MCF 10A (cell line): ENCODE results near the gene HIBCH. TPM values are rescaled to one million over a fixed set of nuclear protein-coding genes. Genes with fewer than 3 reads are reported as not detected.
"Not testable (repeated sequence)": the region's sequence is repeated elsewhere in the genome, so short reads cannot be mapped to it uniquely, and the experiment has no call there.

Source experiments
- BruUV-seq: library from RNA; stranded (reverse); fragments of 400-500 nt; replicated peaks from 2 replicates; lab custom pipeline; 2021; lab: Mats Ljungman, UMichigan
- CTCF ChIA-PET: fragments of 300-600 bp; sonication (Branson Sonifier 250); formaldehyde crosslinking; extraction: SDS; loops from one replicate; lab custom pipeline; 2021; ENCODE audit warnings: antibody characterized with exemption, inconsistent platforms; lab: Yijun Ruan, JAX
- POLR2A ChIA-PET: fragments of 300-600, 350-650 bp; sonication (Branson Sonifier 250); formaldehyde crosslinking; extraction: SDS; loops from one replicate; lab custom pipeline; 2020; ENCODE audit warnings: antibody characterized with exemption, inconsistent platforms; lab: Yijun Ruan, JAX
- DNase-seq: peaks from one replicate; pipeline ENCODE4 v3.0.0-alpha.2; 2018; ENCODE audit not compliant: unreplicated experiment
- H3K27ac Mint-ChIP-seq: one replicate; pipeline ENCODE4 v1.8.0; 2022; ENCODE audit warnings: mild to moderate bottlenecking, low read depth, mixed read lengths; ENCODE audit not compliant: unreplicated experiment
- H3K27me3 Mint-ChIP-seq: one replicate; pipeline ENCODE4 v1.8.0; 2022; ENCODE audit warnings: mixed read lengths; ENCODE audit not compliant: insufficient read depth, unreplicated experiment
- H3K36me3 Mint-ChIP-seq: one replicate; pipeline ENCODE4 v1.8.0; 2022; ENCODE audit warnings: mild to moderate bottlenecking, moderate library complexity, mixed read lengths; ENCODE audit not compliant: insufficient read depth, unreplicated experiment
- H3K4me1 Mint-ChIP-seq: one replicate; pipeline ENCODE4 v1.8.0; 2022; ENCODE audit warnings: mixed read lengths; ENCODE audit not compliant: insufficient read depth, unreplicated experiment
- H3K4me3 Mint-ChIP-seq: one replicate; pipeline ENCODE4 v1.8.0; 2022; ENCODE audit warnings: mild to moderate bottlenecking, moderate library complexity, mixed read lengths; ENCODE audit not compliant: unreplicated experiment
- H3K9me3 Mint-ChIP-seq: one replicate; pipeline ENCODE4 v1.8.0; 2022; ENCODE audit warnings: mixed read lengths; ENCODE audit not compliant: unreplicated experiment
- CTCF ChIP-seq: fragments of 200-600 bp; IDR thresholded peaks from one replicate; pipeline ENCODE4 v1.8.0; 2022; ENCODE audit warnings: antibody characterized with exemption, mild to moderate bottlenecking; ENCODE audit not compliant: unreplicated experiment
- intact Hi-C: fragments of 100-400 bp; cut with micrococcal nuclease; formaldehyde crosslinking; loops from 2 replicates; pipeline ENCODE4 v1.14.1; 2022
- total RNA-seq: library from RNA; stranded (reverse); gene quantifications from 2 replicates; pipeline ENCODE4 v1.2.3, GENCODE V29; 2022

HIBCH gene
- total RNA-seq, 1 experiment from 2014 or later, result 14.7 TPM

- DNase-seq, result no peak
- ChIA-PET CTCF (no interaction called here), POLR2A (no interaction called here)
- no peak for TF ChIP-seq CTCF
- H3K4me1 Mint-ChIP-seq, result no peaks in the 10 kb centered on the region
- H3K27ac Mint-ChIP-seq, result no peak overlapping the region
- intact Hi-C loops, result no loop called here
- H3K36me3 Mint-ChIP-seq, result peaks cover 2% of the 10 kb centered on the region
- no peaks in the 10 kb centered on the region for H3K27me3 Mint-ChIP-seq
- H3K9me3 Mint-ChIP-seq, result peaks cover 9% of the 10 kb centered on the region
- H3K4me3 Mint-ChIP-seq, result no peak overlapping the region
- BruUV-seq, result no TSS peak
These were observed 15.2 kb downstream of the HIBCH start for GRCh38 chr2:190304404-190304803.

- intact Hi-C loops, result no loop called here
- H3K27ac Mint-ChIP-seq, result no peak overlapping the region
These were observed 16.0 kb downstream of the HIBCH start for GRCh38 chr2:190303647-190304046.

GRCh38 chr2:190302052-190302451, 17.6 kb downstream of the HIBCH start:
- Mint-ChIP-seq H3K9me3 (peaks cover 9% of the 10 kb centered on the region), H3K4me1 (no peaks in the 10 kb centered on the region), H3K27me3 (no peaks in the 10 kb centered on the region), H3K27ac (no peak overlapping the region), H3K36me3 (no peaks in the 10 kb centered on the region), H3K4me3 (no peak overlapping the region)
- intact Hi-C loops, result no loop called here
- TF ChIP-seq CTCF, result no peak
- no peak for DNase-seq
- ChIA-PET CTCF (interaction anchor here (0.6 to 1.5 kb wide), 4 partner anchors 10 to 50 kb away, joined by 3 to 7 read pairs (median 4); no protein-coding TSS in a partner anchor), POLR2A (no interaction called here)
- BruUV-seq, result no TSS peak

More at GRCh38 chr2:190303647-190304046, 16.0 kb downstream of the HIBCH start:
- CTCF ChIA-PET, result no interaction called here
- Mint-ChIP-seq H3K36me3 (no peaks in the 10 kb centered on the region), H3K4me1 (no peaks in the 10 kb centered on the region), H3K27me3 (no peaks in the 10 kb centered on the region), H3K9me3 (peaks cover 9% of the 10 kb centered on the region), H3K4me3 (no peak overlapping the region)
- POLR2A ChIA-PET, result interaction anchor here (0.6 kb wide), 1 partner anchor 576 kb away, joined by 4 read pairs; no protein-coding TSS in a partner anchor
- no TSS peak for BruUV-seq
- DNase-seq, result no peak
- TF ChIP-seq CTCF, result no peak

GRCh38 chr2:190301032-190301431, 18.6 kb downstream of the HIBCH start:
- H3K4me1 Mint-ChIP-seq, result no peaks in the 10 kb centered on the region
- no peak for DNase-seq
- no TSS peak for BruUV-seq
- no peak overlapping the region for H3K4me3 Mint-ChIP-seq
- no peak for TF ChIP-seq CTCF
- ChIA-PET POLR2A (interaction anchor here (0.5 kb wide), 1 partner anchor 380 kb away, joined by 3 read pairs; no protein-coding TSS in a partner anchor), CTCF (interaction anchor here (1.1 to 1.4 kb wide), 2 partner anchors 14 to 43 kb away, joined by 3 to 5 read pairs; no protein-coding TSS in a partner anchor)
- intact Hi-C loops, result no loop called here
- H3K9me3 Mint-ChIP-seq, result peaks cover 9% of the 10 kb centered on the region
- H3K36me3 Mint-ChIP-seq, result peaks cover 4% of the 10 kb centered on the region
- H3K27ac Mint-ChIP-seq, result no peak overlapping the region
- H3K27me3 Mint-ChIP-seq, result no peaks in the 10 kb centered on the region

- H3K27me3 Mint-ChIP-seq, intact Hi-C loops, CTCF ChIA-PET, BruUV-seq, H3K9me3 Mint-ChIP-seq, H3K27ac Mint-ChIP-seq, DNase-seq, H3K4me3 Mint-ChIP-seq, H3K4me1 Mint-ChIP-seq: not testable (repeated sequence)
- POLR2A ChIA-PET, result interaction anchor here (0.7 kb wide), 1 partner anchor 19 kb away, joined by 3 read pairs; no protein-coding TSS in a partner anchor
- peaks cover 11% of the 10 kb centered on the region for H3K36me3 Mint-ChIP-seq
These were observed 21.7 kb downstream of the HIBCH start for GRCh38 chr2:190297880-190298279.
